NCI-H1048 (cell line): Measurements from ENCODE around the gene INS.
"Not testable (repeated sequence)": the region's sequence is repeated elsewhere in the genome, so short reads cannot be mapped to it uniquely, and the experiment has no call there.

Experiments
- DNase-seq: peaks from one replicate; lab custom pipeline; 2025; lab: John Stamatoyannopoulos, UW

Gene INS

DNA sequence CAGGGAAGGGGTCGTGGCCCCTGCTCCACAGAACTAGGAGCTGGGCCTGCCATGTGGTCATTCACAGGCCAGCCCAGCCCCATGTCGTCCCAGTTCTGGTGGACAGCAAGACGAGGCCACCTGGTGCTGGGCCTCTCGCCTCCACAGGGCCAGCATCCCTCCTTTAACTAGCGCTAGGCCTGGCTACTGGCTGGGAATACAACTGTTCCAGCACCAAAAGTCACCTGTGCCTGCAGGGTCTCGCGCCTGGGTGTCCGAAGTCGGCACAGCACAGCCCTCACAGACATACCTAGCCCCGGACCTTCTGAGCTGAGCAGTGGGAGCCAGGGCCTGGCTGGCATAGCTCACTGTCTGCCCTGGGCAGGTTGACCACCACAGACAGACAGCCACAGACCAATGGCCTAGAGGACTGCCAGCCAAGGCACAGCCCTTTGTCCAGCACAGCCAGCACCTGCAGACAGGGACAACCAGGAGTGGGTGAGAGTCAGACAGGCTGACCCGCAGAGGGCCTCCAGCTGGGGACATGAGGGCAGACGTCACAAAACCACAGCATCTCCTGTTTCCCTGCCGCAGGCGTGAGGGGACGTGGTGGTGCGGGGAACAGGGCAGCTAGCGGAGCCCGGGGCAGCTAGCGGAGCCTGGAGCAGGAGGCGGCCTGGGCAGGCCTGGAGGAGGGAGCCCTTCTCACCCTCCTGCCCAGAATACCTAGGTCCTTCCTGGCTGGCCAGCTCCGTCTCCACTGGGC, 37.8 kb upstream of the INS start:
- DNase-seq, result no peak

DNA sequence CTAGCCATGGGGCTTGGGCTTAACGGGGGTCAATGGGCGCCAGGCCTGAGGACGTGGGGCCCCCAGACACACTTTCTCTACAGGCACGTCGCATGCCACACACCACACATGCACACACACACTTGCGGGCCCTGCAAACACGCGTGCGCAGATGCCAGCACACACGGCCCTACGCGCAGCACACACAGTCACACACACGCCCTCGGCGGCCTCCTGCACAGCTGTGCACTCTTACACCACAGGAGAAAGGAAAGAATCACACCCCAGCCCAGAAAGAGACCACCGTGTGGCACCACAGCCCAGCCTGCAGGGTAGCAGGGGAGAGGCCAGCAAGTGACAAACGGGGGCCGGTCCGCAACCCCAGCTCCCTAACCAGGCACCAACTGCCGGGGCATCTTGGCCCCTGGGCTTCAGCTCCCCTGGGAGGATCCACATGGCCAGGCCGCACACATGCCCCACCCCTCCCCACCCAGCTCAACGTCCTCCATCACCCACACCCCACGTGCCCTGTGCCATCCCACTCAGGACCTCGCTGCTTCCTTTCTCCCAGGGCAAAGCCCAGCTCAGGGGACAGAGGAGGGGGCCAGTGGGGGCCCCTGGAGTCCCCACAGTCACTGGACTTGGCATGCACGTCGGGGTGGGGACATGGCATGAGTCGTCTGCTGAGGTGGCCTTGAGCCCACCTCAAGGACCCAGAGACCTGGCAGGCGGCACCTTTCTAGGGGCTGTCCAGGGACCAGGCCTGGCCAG, 36.9 kb upstream of the INS start:
- no peak for DNase-seq

DNA sequence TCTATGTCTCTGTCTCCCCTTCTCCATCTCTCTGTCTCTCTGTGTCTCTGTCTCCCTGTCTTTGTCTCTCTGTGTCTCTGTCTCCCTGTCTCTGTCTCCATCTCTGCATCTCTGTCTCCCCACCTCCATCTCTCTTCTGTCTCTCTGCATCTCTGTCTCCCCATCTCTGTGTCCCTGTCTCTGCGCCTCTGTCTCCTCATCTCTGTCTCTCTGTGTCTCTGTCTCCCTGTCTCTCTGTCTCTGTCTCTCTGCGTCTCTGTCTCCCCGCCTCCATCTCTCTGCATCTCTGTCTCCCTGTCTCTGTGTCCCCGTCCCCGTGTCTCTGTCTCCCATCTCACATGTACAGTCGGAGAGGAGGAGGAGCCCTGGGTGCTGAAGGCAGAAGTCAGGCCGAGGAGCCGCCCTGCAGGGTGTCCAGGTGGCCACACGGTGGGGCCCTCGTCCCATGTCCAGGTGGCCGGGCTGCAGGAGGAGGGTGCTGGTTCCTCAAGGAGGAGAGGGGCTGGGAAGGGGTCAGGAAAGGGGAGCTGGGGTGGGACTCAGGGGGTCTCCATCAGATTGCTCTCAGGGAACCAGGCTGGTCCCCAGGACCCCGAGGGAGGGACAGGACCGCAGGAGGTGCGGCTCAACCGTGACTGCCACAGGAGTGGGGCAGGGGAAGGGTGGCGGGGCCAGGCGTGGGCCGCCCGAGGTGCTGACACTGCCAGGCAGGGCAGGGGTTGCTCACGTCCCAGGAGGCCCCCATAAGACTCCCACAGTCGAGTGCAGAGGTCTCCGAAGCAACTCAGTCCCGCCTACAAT, 36.2 kb upstream of the INS start:
- peak; percentile 64 for DNase-seq

DNA sequence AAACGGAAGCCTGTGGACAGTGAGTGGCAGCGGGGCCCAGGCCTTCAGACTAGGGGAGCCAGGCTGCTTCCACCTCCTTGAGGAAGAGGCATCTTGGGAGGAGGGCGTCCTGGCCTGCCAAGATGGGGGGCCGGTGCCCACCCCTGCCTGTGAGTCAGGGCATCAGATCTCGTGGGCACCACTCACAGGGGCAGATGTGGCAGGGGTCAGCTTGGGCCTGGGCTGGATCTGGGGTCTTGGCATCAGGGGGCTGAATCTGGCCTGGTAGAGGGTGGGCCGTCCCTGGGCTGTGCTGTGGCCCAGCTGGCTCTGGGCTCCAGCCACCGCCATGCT, 34.7 kb upstream of the INS start:
- no peak for DNase-seq

DNA sequence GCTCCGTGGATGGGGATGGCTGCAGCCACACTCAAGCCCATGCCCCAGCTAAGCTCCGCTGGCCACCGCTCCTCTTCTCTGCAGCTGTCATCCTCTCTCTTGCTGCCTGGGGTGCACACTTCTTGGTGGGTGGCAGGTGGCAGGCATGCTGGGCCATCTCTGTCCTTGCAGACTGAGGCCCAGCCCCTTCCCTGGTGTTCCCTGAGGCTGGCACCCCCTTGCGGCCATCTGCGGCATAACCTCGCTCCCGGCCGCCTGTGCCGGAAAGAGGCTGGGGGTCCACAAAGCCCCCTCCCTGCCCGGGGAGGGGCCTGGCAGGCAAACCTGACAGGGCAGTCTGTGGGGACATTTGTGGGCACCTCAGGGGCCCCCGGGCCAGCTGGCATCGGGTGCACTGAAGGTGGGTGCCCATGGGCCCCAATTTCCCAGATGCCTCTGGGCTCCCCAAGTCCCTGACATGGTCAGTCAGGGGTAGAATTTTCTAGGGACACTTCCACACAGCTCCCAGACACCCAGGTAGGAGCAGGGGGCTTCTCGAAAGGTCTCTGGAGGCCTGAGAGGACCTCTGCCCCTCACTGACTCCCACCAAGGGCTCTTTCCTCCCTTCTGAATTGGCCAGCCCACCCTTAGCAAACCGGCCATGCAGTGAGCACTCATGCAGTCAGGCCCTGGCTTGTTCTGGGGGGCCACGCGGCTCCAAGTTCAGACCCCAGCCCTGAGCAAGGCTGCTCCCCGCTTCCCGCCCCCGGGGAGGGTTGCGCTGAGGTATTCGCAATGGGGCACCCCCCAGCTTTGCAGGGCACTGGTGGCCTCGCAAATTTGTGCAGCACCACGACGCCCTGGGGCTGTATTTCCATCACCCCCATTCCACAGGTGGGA, 34.1 kb upstream of the INS start:
- DNase-seq, result no peak

DNA sequence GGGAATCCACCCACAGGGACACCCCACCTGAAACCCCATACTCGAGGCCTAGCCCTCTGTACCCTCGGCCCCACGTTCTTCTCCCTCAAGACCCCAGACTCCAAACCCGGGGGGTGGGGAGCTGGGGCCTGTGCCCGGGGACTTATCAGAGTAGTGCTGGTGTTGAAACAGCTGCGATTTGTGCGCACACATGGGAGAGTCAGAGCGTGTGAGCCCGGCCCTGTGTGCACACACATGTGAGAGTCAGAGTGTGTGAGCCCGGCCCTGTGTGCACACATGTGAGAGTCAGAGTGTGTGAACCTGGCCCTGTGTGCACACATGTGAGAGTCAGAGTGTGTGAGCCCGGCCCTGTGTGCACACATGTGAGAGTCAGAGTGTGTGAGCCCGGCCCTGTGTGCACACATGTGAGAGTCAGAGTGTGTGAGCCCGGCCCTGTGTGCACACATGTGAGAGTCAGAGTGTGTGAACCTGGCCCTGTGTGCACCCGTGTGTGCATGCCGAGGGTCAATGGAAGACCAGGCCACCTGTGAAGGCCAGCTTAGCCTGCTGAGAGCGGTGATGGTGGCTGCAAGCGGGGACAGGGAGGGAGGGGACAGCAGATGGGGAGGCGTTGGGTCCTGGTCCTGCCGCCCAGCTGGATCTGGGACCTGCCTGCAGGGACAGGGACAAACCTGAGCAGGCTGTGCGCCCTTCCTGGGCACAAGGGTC, 33.0 kb upstream of the INS start:
- DNase-seq, result not testable (repeated sequence)

DNA sequence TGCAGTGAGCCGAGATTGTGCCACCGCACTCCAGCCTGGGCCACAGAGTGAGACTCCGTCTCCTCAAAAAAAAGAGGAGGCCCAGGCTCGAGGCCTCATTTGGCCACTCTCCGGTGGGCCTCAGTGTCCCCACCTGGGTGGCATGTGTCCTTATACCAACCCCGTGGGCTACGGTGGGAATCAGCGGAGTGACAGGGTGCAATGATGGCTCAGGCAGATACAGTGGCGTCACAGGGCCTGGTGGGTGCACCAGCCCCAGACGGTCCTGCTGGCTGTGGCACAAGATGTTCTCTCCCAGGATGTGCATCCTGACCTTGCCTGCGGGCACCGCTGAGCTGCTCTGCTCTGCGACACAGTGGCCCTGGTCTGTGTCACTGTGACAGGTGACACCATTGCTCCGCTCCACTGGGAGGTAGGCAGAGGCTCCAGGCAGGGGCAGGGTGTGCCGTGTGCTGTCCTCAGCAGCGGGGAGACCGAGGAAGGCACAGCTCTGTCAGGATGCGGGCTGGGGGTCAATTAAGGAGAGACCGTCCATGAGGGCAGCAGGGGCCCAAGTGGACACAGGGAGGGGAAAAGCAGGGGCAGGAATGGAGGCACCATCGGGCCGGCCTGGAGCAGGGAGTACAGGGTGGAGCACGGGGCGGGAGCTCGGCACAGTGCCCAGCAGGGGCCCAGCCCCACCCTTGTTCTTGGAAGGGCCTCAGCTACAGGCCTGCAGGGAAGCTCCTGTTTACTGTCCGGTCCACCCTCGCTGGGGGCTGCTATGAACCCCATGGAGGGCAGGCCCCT, 32.3 kb upstream of the INS start:
- no peak for DNase-seq

DNA sequence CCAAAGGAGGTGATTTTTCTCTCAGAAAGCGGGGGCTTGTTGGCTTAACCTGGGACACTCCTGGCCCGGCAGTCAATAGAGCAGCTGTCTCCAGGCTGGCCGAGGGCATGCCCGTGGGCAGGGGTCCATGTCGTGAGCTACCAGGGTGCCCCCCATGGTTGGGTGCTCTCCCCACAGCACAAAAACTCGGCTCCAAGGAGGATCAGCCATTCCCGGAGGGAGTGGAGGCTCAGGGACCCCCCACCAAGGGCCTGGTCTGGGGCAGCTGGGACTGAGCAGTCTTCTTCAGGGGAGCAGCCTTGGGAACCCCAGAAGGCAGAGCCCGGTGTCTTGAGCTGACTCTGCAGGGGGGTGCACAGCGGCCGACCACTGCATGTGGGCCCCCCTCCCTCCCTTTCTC, 31.4 kb upstream of the INS start:
- no peak for DNase-seq

DNA sequence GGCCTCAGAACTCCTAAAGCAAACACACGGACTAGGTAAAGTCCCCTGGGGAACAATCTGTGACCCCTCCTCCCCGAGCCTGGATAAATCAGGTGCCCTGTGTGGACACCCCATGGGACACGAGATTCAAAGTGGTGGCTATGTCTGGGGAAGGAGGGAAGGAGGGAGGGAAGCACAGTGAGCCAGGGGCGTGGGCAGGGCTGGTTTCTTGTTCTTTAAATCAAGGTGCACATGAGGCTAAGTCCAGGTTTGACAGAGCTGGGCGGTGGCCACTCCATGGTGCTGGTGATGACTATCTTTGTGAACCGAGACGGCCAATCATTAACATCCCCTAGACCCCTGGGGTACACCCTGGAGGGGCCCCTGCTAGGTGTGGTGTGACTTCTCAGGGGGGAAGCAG, 30.9 kb upstream of the INS start:
- no peak for DNase-seq

DNA sequence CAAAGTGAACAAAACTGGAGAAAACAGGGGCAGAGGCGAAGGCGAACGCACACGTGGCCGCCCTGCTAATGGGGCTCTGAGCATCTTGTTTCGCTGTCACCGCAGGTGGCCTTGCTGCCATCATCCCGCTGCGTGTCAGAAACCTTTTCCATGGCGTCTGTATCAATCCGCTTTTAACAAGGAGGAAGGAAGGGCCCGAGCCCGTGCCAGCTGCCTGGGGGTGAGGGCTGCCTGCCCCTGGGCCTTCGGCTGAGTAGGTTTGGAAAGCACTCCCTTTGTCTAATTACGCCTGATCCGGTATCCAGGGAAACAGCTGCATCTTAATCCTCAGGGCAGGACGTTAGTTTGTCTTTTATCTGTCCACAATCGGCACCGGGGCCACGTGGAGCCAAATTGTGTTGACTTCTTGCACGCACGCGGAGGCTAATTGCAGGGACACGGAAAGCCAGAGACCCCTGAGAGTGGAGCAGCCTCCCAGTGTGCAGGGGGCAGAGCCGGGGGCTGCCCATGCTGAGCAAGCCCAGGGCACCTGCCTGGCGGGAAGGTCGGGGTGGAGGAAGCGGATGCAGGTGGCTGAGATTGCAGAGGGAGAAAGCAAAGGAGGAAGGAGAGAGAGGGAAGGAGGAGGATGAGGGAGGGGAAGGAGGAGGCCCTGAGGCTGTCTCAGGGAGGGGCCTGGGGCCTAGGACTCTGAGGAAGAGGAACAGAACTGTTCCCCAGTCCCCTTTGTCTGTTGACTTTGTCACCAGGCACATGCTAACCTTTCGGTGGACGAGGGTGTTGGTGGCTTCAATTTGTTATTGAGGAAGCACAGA, 29.9 kb upstream of the INS start:
- DNase-seq, result no peak

DNA sequence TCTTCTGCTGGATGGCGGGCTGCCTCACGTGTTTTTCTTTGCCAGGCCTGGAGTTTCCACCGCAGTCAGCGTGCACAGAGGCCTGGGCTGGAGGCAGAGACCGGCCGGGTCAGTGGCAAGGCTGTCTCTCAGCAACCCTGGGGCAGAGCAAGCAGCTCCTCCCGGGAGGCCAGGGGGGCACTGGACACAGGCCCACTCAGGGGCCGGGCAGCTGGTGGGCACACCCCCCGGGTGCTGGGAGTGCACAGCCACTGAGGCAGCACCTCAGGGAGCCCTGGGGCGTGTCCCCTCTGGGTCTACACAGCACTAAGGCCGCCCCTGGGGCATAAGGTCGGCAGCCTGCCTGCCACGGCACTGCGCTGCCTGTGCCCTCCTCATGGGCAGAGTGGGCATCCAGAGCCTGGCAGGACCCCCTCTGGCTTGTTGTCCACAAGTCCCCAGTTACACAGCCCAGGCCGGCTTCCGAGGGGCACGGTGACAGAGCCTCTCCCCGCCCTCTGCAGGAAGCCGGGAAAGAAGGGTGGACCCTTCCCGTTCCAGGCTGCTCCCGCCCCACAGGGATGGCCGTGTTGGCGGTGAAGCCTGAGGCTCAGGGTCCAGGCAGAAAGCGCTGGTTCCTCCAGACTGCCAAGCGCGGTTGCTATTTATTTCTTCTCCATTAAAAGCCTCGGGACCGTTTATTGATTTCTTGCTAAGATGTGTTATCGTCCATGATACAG, 29.1 kb upstream of the INS start:
- no peak for DNase-seq

DNA sequence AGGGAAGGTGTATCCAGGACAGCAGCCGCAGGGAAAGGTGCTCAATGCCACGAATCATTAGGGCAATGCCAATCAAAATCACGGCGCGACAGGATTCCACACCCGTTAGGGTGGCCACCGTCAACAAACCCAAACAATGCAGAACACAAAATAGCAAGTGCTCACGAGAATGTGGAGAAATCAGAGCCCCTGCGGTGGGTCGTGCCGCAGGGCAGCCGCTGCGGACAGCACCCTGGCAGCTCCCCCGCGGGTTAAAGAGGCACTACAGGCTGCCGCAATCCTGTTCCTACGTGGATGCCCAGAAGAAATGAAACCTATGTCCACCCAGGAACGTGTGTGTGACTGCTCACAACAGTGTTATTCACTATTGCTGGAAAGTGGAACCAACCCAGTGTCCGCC, 27.7 kb upstream of the INS start:
- DNase-seq, result no peak

DNA sequence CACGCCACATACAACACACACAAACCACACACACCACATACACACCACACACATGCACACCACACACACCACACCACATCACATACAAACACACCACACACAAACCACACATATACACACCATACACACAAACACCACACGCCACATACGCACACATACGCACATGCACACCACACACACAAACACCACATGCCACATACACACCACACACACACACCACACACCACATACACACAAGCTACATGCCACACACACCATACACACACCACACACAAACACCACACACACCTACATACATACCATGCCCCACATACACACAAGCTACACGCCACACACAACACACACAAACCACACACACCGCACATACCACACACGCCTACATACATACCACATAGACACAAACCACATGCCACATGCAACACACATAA, 26.3 kb upstream of the INS start:
- DNase-seq, result no peak

DNA sequence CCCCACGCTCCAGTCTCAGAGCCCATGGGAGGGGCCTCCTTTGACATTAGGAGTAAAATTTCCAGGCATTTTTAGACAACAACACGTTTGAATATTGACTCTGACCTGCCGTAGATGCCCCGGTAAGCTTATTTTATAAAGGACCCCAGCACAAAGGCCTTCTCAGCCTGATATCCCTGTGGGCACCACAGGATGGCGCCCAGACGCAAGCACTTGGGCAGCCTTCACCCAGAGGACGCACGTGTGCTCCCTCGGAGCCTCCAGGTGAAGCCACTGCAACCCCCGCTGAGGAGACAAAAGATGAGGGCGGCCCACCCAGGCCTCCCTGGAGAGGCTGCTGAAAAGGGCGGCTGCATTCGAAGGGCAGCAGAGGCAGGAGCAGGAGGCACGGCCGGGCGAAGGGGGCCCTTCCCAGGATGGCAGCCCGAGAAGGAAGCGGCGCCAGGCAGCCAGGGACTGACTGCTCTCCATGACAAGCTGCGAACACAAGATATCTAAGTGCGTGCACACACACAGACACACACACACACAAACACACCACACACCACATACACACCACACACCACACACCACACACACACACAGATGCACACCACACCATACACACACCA, 25.8 kb upstream of the INS start:
- DNase-seq, result peak; percentile 14

DNA sequence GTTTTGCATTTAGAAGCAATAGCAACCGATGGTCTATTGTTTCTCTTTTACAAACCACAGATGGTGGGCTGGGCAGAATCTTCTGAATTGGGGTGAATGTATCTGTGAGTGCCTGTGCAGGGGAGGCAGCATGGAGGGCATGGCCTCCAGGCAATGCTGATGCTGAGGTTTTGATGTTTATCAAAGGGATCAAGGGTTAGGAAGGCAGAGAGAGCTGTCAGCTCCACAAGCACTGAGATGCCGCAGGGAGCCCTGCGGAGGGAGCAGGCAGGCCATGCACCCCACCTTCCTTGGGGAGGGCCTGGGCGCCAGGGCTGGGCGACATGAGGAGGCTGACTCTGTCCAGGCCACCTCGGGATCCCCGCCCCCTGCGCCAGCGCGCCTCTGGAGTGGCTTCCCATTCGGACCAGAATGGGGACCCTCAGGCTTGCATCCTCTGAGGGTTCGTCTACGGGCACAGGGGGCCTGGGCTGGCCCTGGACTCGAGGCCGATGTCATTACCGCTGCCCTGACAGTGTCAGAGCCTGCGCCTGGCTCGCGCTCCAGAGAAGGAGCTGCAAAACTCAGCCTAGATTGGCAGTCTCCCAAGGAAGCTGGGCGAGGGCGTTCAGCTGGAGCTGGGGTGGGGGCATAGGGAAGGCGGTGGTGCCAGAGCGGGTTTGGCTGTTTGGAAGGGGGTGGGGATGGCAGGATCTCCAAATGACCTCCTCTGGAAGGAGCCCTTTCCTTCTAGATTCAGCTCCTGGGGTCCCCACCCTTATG, 24.5 kb upstream of the INS start:
- no peak for DNase-seq

DNA sequence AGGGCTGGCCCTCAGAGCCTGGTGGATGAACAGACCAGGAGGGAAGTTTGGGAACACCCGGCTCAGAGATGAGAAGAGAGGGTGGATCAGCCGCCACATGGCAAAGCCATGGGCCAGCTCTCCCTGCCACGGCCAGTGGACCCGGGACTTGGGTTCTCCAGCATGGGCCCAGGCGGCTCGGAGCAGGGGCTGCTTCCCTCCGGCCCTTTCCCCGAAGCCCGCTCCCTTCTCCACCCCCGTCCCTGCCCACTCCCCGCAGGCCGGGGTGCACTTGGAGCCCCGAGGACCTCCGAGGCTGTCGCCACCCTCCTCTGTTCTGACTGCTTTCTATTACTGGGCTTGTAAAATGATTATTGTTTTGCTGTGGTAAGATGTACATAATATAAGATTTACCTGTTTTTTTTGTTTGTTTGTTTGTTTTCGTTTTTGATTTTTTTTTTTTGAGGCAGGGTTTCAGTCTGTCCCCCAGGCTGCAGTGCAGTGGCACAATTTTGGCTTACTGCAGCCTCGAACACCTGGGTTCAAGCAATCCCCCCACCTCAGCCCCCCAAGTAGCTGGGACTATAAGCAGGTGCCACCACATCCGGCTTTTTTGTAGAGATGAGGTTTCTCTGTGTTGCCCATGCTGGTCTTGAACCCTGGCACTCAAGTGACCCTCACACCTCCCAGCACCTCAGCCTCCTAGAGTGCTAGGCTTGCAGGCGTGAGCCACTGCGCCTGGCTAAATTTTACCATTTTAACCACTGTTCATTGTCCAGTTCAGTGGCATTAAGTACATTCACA, 21.9 kb upstream of the INS start:
- no peak for DNase-seq

DNA sequence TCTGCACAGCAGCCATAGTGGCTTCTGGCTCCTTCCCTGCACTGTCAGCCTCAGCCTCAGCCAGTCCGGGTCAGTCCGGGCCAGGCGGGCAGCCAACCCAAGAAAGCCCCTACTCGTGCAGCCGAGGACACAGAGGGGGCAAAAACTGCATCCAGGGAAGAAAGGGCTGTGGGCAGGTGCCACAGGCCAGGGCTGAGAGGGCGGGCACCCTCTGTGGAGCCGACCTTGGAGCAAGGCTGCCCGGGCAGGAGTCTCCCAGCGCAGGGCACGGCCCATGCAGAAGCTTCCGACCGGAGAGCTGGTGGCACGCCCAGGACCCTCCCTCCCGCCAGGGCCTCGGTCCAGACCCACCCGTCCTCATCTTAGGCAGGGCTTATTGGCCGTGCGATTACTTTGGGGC, 21.1 kb upstream of the INS start:
- no peak for DNase-seq
